Measurements from ENCODE around the gene WLS. TPM values are rescaled to one million over a fixed set of nuclear protein-coding genes. Genes with fewer than 3 reads are reported as not detected.

The WLS gene
- total RNA-seq, 1 donor from 2014 or later = 43.4 TPM

GRCh38 chr1:68227598-68227997, 4.7 kb downstream of the WLS start:
- no peak for DNase-seq

GRCh38 chr1:68225781-68226180, 6.5 kb downstream of the WLS start:
- DNase-seq = no peak

GRCh38 chr1:68223687-68224086, 8.6 kb downstream of the WLS start:
- no peak for DNase-seq

- DNase-seq = peak; percentile 26
Observed at GRCh38 chr1:68221980-68222373, 10.3 kb downstream of the WLS start.

GRCh38 chr1:68221001-68221979, 11.0 kb downstream of the WLS start:
- no peak for DNase-seq

- no peak for DNase-seq
Observed at GRCh38 chr1:68220420-68220819, 11.9 kb downstream of the WLS start.

- DNase-seq = peak; percentile 59
Observed at GRCh38 chr1:68218490-68218889, 13.8 kb downstream of the WLS start.

- no peak for DNase-seq
Observed at GRCh38 chr1:68217618-68218017, 14.7 kb downstream of the WLS start.

- DNase-seq = no peak
Observed at GRCh38 chr1:68217060-68217554, 15.2 kb downstream of the WLS start.

GRCh38 chr1:68216089-68216772, 16.1 kb downstream of the WLS start:
- DNase-seq = no peak

GRCh38 chr1:68213843-68214242, 18.5 kb downstream of the WLS start:
- DNase-seq = peak; percentile 82

- no peak for DNase-seq
Observed at GRCh38 chr1:68211761-68212380, 20.5 kb downstream of the WLS start.

GRCh38 chr1:68210829-68211228, 21.5 kb downstream of the WLS start:
- DNase-seq = no peak

- peak; percentile 71 for DNase-seq
Observed at GRCh38 chr1:68210027-68210426, 22.3 kb downstream of the WLS start.

GRCh38 chr1:68206848-68207689, 25.3 kb downstream of the WLS start:
- peak; percentile 84 for DNase-seq

GRCh38 chr1:68205794-68206358, 26.4 kb downstream of the WLS start:
- peak; percentile 30 for DNase-seq

GRCh38 chr1:68204977-68205630, 27.2 kb downstream of the WLS start:
- DNase-seq = peak; percentile 72

- DNase-seq = no peak
Observed at GRCh38 chr1:68202239-68202832, 30.0 kb downstream of the WLS start.

GRCh38 chr1:68201546-68202238, 30.6 kb downstream of the WLS start:
- no peak for DNase-seq

- no peak for DNase-seq
Observed at GRCh38 chr1:68199603-68200002, 32.7 kb downstream of the WLS start.

Measured in dermis blood vessel endothelial cell (primary cell).